ENCODE data around the gene ACTG1. TPM values are rescaled to one million over a fixed set of nuclear protein-coding genes. Genes with fewer than 3 reads are reported as not detected.

Gene ACTG1
- total RNA-seq, 1 experiment from 2014 or later, result 3,247 TPM

DNA sequence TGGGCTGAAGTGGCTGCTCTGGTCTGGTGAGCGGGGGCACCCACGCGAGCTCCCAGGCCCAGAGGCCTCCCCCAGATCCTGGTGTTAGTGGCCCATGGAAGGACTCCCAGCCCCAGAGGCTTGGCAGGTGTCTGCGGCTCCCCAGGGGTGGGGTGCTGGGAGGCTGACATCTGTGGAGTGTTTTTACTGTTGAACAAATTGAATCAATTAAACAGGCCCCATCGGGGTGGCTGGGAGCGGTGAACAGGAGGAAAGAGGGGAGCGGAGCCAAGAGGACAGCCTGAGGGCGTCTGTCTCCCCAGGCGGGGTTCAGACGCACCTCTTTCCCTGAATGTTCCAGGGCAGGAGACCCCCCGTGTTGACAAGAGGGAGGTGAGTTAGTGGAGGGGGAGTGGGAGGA lies 29.9 kb downstream of the ACTG1 start:
- intact Hi-C loops (cut with micrococcal nuclease; ENCODE audit: unreplicated experiment), result no loop called here
- no peaks in the 10 kb centered on the region for H3K9me3 ChIP-seq (ENCODE audit: low read depth, low read length, poor library complexity, severe bottlenecking)
- no peaks in the 10 kb centered on the region for H3K36me3 ChIP-seq (ENCODE audit: insufficient read depth, low read length, poor library complexity, severe bottlenecking)
- H3K27ac ChIP-seq (ENCODE audit: low read depth, low read length, poor library complexity, severe bottlenecking), result peak overlapping the region; percentile 71
- TF ChIP-seq EZH2 (IDR thresholded peaks at IDR 0.05; ENCODE audit: borderline replicate concordance, low read depth, low read length, poor library complexity, severe bottlenecking), result no peak
- TF ChIP-seq, protein P1, sequence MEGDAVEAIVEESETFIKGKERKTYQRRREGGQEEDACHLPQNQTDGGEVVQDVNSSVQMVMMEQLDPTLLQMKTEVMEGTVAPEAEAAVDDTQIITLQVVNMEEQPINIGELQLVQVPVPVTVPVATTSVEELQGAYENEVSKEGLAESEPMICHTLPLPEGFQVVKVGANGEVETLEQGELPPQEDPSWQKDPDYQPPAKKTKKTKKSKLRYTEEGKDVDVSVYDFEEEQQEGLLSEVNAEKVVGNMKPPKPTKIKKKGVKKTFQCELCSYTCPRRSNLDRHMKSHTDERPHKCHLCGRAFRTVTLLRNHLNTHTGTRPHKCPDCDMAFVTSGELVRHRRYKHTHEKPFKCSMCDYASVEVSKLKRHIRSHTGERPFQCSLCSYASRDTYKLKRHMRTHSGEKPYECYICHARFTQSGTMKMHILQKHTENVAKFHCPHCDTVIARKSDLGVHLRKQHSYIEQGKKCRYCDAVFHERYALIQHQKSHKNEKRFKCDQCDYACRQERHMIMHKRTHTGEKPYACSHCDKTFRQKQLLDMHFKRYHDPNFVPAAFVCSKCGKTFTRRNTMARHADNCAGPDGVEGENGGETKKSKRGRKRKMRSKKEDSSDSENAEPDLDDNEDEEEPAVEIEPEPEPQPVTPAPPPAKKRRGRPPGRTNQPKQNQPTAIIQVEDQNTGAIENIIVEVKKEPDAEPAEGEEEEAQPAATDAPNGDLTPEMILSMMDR (conservative IDR thresholded peaks at IDR 0.05; ENCODE audit: low read depth, low read length), result no peak
- H3K4me3 ChIP-seq (ENCODE audit: low read depth, low read length, poor library complexity, severe bottlenecking), result peak overlapping the region; percentile 55
- CTCF ChIA-PET, result no interaction called here
- POLR2A ChIA-PET (ENCODE audit: low non-redundant PET), result no interaction called here
- no peaks in the 10 kb centered on the region for H3K27me3 ChIP-seq (replicated peaks; ENCODE audit: insufficient read depth, low read depth, low read length, poor library complexity)
- H3K4me1 ChIP-seq (ENCODE audit: insufficient read depth, low read length, poor library complexity, severe bottlenecking), result peaks cover 70% of the 10 kb centered on the region
- no TSS peak for BruUV-seq (replicated peaks)
- no peak for DNase-seq (ENCODE audit: low spot score)

DNA sequence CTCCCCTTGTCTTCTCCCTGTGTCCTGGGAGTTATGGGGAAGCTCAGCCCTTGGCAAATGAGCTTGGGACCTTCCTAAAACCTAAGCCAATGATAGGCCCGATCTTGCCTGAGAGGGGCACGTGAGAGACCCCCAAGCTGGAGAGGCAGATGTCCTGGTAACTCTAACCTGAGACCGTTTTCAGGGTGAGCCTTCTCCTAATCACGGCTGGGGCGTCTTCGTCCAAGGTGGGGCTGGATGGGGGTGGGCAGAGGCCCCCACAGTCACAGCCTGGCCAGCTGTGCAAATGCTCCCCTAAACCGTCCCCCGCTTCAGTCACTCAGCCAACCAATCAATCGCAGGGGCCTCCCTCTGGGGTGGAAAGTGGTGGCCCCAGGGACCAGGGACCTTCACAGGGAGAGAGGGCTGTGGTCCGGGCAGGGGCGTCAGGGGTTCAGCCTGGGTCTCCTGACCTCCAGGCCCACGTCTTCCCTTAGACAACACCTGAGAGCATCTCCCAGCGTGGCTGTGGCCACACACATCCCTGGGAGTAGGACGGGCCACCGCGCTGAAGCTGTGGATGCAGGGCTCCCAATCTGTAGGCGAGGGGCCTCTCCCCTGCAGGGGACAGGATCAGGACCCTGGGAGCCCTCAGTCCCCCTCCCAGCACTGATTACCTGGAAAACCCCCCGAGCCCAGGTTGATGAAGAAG lies 30.6 kb downstream of the ACTG1 start:
- no TSS peak for BruUV-seq (replicated peaks)
- CTCF ChIA-PET, result no interaction called here
- intact Hi-C loops (cut with micrococcal nuclease; ENCODE audit: unreplicated experiment), result loop anchor here (2.0 kb wide), 1 partner anchor 87 kb away; the partner anchor contains the start of gene BAHCC1
- Histone ChIP-seq H3K27me3 (replicated peaks; ENCODE audit: insufficient read depth, low read depth, low read length, poor library complexity) (no peaks in the 10 kb centered on the region), H3K27ac (ENCODE audit: low read depth, low read length, poor library complexity, severe bottlenecking) (peak overlapping the region; percentile 71), H3K4me3 (ENCODE audit: low read depth, low read length, poor library complexity, severe bottlenecking) (peak overlapping the region; percentile 47), H3K36me3 (ENCODE audit: insufficient read depth, low read length, poor library complexity, severe bottlenecking) (no peaks in the 10 kb centered on the region), H3K9me3 (ENCODE audit: low read depth, low read length, poor library complexity, severe bottlenecking) (no peaks in the 10 kb centered on the region), H3K4me1 (ENCODE audit: insufficient read depth, low read length, poor library complexity, severe bottlenecking) (peaks cover 63% of the 10 kb centered on the region)
- POLR2A ChIA-PET (ENCODE audit: low non-redundant PET), result no interaction called here
- no peak for TF ChIP-seq EZH2 (IDR thresholded peaks at IDR 0.05; ENCODE audit: borderline replicate concordance, low read depth, low read length, poor library complexity, severe bottlenecking)
- TF ChIP-seq, protein P1 (conservative IDR thresholded peaks at IDR 0.05; ENCODE audit: low read depth, low read length), result no peak
- DNase-seq (ENCODE audit: low spot score), result no peak

DNA sequence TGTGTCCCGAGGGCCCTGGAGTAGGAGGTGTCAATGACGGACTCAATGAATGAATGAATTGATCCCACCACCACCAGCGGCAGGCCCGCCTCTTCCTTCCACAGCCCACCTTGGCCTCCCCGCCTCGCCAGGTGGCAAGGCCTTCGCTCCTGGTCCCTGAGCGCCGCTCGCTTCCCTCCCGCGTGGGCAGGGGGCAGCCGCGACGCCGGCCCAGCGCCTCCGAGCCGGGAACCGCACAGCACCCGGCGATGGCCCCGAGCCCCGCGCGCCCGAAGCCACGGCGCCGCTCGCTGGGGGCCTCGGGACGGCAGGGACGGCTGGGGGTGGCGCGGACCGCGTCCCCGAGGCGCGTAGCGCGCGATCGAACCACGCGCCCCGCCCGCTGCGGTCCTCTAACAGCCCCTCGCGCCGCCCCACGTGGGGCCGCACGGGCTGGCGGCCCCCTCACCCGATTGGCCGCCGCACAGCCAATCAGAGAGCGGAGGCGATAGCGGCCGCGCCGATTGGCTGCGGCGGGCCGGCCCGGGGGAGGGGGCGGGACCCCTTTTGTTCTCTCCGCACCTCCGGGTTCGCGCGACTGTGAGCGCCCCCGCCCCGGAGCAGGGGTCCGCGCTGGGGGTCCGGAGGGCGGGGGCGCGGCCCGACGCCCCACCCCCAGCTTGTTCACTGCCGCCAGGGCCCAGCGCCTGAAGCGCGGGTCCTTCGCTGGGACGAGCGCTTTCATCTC lies 31.4 kb downstream of the ACTG1 start:
- Histone ChIP-seq H3K4me3 (ENCODE audit: low read depth, low read length, poor library complexity, severe bottlenecking) (peak overlapping the region; percentile 47), H3K9me3 (ENCODE audit: low read depth, low read length, poor library complexity, severe bottlenecking) (no peaks in the 10 kb centered on the region), H3K4me1 (ENCODE audit: insufficient read depth, low read length, poor library complexity, severe bottlenecking) (peaks cover 56% of the 10 kb centered on the region), H3K27ac (ENCODE audit: low read depth, low read length, poor library complexity, severe bottlenecking) (peak overlapping the region; percentile 71), H3K27me3 (replicated peaks; ENCODE audit: insufficient read depth, low read depth, low read length, poor library complexity) (no peaks in the 10 kb centered on the region), H3K36me3 (ENCODE audit: insufficient read depth, low read length, poor library complexity, severe bottlenecking) (no peaks in the 10 kb centered on the region)
- peak; percentile 94 for DNase-seq (ENCODE audit: low spot score)
- CTCF ChIA-PET, result no interaction called here
- POLR2A ChIA-PET (ENCODE audit: low non-redundant PET), result no interaction called here
- no TSS peak for BruUV-seq (replicated peaks)
- no peak for TF ChIP-seq EZH2 (IDR thresholded peaks at IDR 0.05; ENCODE audit: borderline replicate concordance, low read depth, low read length, poor library complexity, severe bottlenecking)
- TF ChIP-seq, protein P1 (conservative IDR thresholded peaks at IDR 0.05; ENCODE audit: low read depth, low read length), result no peak
- intact Hi-C loops (cut with micrococcal nuclease; ENCODE audit: unreplicated experiment), result loop anchor here (2.0 kb wide), 1 partner anchor 86 kb away; the partner anchor contains the start of gene BAHCC1
